ENCODE data around the gene APEH. TPM values are rescaled to one million over a fixed set of nuclear protein-coding genes. Genes with fewer than 3 reads are reported as not detected.

APEH gene
- total and polyA plus RNA-seq, 9 of the 15 experiments (the other 6 are each of a cell fraction or from before 2014, with no cell fraction given): 70.9 to 177 (median 117) TPM

- TF ChIP-seq GTF3C2 (IDR thresholded peaks at IDR 0.05; ENCODE audit: borderline replicate concordance, extremely low read depth, insufficient read length): no peak
- TF ChIP-seq FOSL1 (tag; conservative IDR thresholded peaks at IDR 0.05): no peak
- TF ChIP-seq RBM17 (IDR thresholded peaks at IDR 0.05; ENCODE audit: borderline replicate concordance, low read depth, low read length): no peak
- TF ChIP-seq ZNF41 (CRISPR knock-in tag; conservative IDR thresholded peaks at IDR 0.05): no peak
- peak; percentile 93 for TF ChIP-seq HINFP (tag; conservative IDR thresholded peaks at IDR 0.05; ENCODE audit: low read depth)
- TF ChIP-seq TCF7 (IDR thresholded peaks at IDR 0.05; ENCODE audit: borderline replicate concordance): no peak
- peak; percentile 97 for TF ChIP-seq C11orf30 (IDR thresholded peaks at IDR 0.05; ENCODE audit: low read depth)
- TF ChIP-seq CREB3L1 (IDR thresholded peaks at IDR 0.05; ENCODE audit: borderline replicate concordance, low read depth): peak; percentile 99
- TF ChIP-seq RB1 (IDR thresholded peaks at IDR 0.05; ENCODE audit: low read depth): no peak
- TF ChIP-seq HMBOX1 (IDR thresholded peaks at IDR 0.05): no peak
- TF ChIP-seq SNIP1 (IDR thresholded peaks at IDR 0.05; ENCODE audit: low read depth): no peak
- no peak for TF ChIP-seq MIER1 (IDR thresholded peaks at IDR 0.05; ENCODE audit: low read depth)
- no peak for TF ChIP-seq COPS2 (conservative IDR thresholded peaks at IDR 0.05)
- peak; percentile 58; the same call in 1 of the 2 replicates for TF ChIP-seq KLF6 (CRISPR knock-in tag; IDR thresholded peaks at IDR 0.05; ENCODE audit: borderline replicate concordance)
- TF ChIP-seq BACH1 (tag; IDR thresholded peaks at IDR 0.05): no peak
- TF ChIP-seq ZNF263 (CRISPR knock-in tag; IDR thresholded peaks at IDR 0.05; ENCODE audit: borderline replicate concordance): peak; percentile 46; the same call in 1 of the 2 replicates
- TF ChIP-seq KDM5B (IDR thresholded peaks at IDR 0.05; ENCODE audit: insufficient replicate concordance, low read depth, low read length): peak; percentile 53
Observed at GRCh38 chr3:49723628-49724551, 49.7 kb downstream of the APEH start, which contains the start of gene GMPPB (continued).
